ENCODE results near the gene MAP3K14.

MAP3K14 gene

GRCh38 chr17:45269912-45270311 lies 46.9 kb downstream of the MAP3K14 start:
- H3K4me3 ChIP-seq (ENCODE audit: low read length), result no peak overlapping the region
- DNase-seq (ENCODE audit: low read depth), result no peak
- TF ChIP-seq, protein P1, sequence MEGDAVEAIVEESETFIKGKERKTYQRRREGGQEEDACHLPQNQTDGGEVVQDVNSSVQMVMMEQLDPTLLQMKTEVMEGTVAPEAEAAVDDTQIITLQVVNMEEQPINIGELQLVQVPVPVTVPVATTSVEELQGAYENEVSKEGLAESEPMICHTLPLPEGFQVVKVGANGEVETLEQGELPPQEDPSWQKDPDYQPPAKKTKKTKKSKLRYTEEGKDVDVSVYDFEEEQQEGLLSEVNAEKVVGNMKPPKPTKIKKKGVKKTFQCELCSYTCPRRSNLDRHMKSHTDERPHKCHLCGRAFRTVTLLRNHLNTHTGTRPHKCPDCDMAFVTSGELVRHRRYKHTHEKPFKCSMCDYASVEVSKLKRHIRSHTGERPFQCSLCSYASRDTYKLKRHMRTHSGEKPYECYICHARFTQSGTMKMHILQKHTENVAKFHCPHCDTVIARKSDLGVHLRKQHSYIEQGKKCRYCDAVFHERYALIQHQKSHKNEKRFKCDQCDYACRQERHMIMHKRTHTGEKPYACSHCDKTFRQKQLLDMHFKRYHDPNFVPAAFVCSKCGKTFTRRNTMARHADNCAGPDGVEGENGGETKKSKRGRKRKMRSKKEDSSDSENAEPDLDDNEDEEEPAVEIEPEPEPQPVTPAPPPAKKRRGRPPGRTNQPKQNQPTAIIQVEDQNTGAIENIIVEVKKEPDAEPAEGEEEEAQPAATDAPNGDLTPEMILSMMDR (conservative IDR thresholded peaks at IDR 0.05; ENCODE audit: low read length), result no peak

DNA sequence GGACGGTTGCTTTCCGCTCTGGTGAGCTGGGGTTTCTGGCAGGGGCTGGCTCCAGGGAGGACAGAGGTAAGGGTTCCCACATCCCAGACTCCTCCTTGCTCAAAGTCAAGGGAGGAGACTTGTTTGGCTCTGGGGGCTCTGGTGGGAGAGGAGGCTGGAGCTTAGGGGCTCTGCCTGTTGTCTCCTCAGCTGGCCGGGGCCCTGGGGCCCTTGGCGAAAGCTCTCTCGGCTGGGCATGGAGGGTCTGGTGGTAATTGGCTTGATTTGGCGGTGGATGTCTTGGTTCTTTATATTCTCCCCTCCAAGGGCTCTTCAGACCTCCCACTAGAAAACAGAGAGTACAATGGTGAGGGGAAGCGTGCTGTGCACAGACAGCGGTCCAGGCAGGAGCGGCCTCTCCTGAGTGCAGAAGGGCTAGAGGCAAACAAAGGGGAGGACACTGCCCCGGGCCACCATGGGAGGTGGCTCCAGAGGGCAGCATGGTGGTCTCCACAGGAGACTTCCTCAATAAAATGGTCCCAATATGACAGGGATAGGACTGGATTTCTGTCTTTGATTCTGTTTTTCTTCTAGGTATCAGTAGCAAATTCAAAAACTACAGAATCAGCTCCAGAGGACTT lies 49.3 kb downstream of the MAP3K14 start:
- TF ChIP-seq, protein P1 (conservative IDR thresholded peaks at IDR 0.05; ENCODE audit: low read length), result no peak
- H3K4me3 ChIP-seq (ENCODE audit: low read length), result no peak overlapping the region
- no peak for DNase-seq (ENCODE audit: low read depth)

DNA sequence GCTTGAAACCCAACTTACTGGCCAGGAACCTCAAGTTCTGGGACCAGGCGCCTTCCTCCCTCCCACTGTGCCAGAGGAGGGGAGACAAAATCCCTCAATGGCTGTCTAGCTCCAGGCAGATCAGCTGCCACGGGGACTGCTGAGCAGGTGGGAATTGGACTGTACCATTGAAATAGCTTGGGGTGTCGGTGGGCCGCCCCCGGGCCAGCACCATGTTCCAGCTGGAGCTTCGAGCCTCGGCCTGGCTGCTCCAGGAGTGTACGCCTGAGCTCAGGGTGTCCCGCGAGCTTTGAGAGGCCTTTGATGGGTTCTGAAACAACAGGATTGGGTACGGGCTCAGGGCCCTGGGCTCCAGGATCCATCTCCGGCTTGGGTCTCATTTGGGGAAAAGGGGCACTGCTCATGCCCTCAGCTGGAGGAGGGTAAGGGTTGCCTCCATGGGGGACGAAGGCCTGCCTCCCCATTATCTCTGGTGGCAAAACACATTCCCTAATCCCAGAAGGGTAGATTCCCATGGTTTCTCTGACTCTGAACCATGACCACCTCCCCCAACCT lies 50.4 kb downstream of the MAP3K14 start:
- no peak overlapping the region for H3K4me3 ChIP-seq (ENCODE audit: low read length)
- DNase-seq (ENCODE audit: low read depth), result no peak
- TF ChIP-seq, protein P1 (conservative IDR thresholded peaks at IDR 0.05; ENCODE audit: low read length), result no peak

DNA sequence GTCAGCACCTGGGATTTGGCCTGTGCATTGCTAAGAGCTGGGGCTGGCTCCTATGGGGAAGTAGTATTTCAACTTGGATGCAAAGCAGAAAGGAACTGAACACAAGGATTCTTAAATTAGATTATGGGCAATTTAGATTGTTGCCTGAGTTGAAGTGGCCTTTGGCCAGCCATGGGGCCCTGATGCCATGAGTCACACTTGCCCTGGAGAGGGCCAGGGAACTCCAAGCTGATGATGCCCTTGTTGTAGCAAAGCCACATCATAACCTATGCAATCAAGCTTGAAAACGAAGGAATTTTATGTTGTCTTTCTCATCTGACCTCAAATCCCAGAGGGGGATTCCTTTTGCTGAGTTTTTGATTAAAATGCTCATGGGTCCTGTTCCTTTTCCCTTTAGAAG lies 51.0 kb downstream of the MAP3K14 start:
- TF ChIP-seq, protein P1 (conservative IDR thresholded peaks at IDR 0.05; ENCODE audit: low read length), result no peak
- peak; percentile 90 for DNase-seq (ENCODE audit: low read depth)
- no peak overlapping the region for H3K4me3 ChIP-seq (ENCODE audit: low read length)

DNA sequence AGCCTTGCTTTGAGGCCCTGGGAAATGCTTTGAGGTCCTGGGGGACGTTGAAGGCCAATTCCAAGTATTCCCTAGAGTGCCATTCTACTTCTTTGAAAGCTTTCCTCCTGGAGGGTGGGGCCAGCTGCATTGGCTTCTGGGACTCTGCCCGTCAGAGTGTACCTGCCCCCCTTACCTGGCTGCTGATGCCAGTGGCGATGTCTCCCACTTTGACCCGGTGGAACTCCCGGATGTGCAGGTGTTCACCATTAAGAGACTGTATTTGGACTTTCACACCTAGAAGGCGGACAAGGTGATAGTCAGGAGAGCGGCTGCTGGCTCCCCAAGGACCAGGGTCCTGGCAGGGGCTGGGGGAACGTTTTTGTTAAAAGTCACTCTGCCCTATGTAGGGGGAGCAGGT lies 51.8 kb downstream of the MAP3K14 start:
- no peak for DNase-seq (ENCODE audit: low read depth)
- TF ChIP-seq, protein P1 (conservative IDR thresholded peaks at IDR 0.05; ENCODE audit: low read length), result no peak
- no peak overlapping the region for H3K4me3 ChIP-seq (ENCODE audit: low read length)

DNA sequence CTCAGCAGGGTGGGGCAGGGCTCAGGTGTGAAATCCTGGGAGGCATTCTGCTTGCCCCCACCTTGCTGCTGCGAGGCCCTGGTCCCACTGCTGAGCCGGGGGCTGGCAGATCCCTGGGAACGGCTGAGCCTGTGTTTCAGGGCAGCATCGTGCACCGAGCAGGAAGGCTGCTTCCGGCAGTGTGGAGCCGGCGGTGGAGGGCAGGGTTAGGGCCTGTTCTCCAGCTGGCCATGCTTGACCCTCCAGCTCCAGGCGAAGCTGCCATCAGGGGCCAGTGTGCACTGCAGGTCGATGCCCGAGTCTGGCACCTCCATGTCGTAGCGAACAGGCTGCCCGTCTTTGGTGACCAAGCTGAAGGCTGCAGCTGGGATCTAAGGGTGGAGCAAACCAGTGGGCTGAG lies 52.4 kb downstream of the MAP3K14 start:
- no peak overlapping the region for H3K4me3 ChIP-seq (ENCODE audit: low read length)
- no peak for DNase-seq (ENCODE audit: low read depth)
- TF ChIP-seq, protein P1 (conservative IDR thresholded peaks at IDR 0.05; ENCODE audit: low read length), result no peak

- no peak for DNase-seq (ENCODE audit: low read depth)
- TF ChIP-seq, protein P1 (conservative IDR thresholded peaks at IDR 0.05; ENCODE audit: low read length), result no peak
- no peak overlapping the region for H3K4me3 ChIP-seq (ENCODE audit: low read length)
These were observed 53.4 kb downstream of the MAP3K14 start for GRCh38 chr17:45263477-45263860.
